ENCODE results near the gene ETHE1. TPM values are rescaled to one million over a fixed set of nuclear protein-coding genes. Genes with fewer than 3 reads are reported as not detected.

ETHE1 gene
- total RNA-seq, 2 donors from 2014 or later, result 71.1 to 74.0 TPM

DNA sequence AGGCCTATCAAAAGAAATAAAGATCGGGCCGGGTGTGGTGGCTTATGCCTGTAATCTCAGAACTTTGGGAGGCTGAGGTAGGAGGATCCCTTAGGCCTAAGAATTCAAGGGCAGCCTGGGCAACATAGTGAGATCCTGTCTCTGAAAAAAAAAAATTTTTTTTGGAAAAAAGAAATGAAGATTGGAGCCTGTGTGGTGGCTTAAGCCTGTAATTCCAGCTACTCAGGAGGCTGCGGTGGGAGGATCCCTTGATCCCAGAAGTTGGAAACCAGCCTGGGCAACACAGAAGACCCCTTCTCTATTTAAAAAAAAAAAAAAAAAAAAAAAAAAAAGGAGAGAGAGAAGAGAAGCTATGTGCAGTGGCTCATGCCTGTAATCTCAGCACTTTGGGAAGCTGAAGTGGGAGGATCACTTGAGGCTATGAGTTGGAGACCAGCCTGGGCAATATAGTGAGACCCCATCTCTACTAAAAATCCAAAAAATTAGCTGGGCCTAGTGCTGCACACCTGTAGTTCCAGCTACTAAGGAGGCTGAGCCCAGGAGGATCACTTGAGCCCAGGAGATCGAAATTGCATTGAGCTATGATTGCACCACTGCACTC lies 46.9 kb downstream of the ETHE1 start:
- Mint-ChIP-seq H3K9me3 (peaks cover 3% of the 10 kb centered on the region), H3K36me3 (ENCODE audit: low read depth) (peaks cover 18% of the 10 kb centered on the region), H3K27me3 (no peaks in the 10 kb centered on the region), H3K27ac (no peak overlapping the region), H3K4me3 (no peak overlapping the region), H3K4me1 (peaks cover 6% of the 10 kb centered on the region)
- ATAC-seq (replicated peaks), result no peak

DNA sequence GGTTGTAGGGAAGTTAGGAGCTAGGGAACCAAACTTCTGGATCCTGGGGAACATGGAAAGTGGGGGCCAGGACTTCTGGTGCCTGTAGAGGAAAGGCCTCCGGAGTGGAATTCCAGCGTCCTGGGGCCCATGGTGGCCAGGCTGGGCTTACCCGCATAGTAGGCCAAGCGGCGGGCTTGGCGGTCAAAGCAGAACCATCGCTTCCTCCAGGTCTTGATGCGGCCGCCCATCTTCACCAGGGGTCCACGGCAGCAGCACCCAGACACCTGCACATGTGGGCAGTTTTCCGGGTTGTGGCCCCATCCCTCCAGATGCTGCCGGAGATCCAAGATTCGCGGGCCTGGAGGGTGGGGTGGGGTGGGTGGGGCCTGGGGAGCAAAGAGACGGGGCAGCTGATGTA lies 47.8 kb downstream of the ETHE1 start:
- H3K36me3 Mint-ChIP-seq (ENCODE audit: low read depth), result peaks cover 18% of the 10 kb centered on the region
- no peak for ATAC-seq (replicated peaks)
- no peak overlapping the region for H3K27ac Mint-ChIP-seq
- no peaks in the 10 kb centered on the region for H3K27me3 Mint-ChIP-seq
- peaks cover 3% of the 10 kb centered on the region for H3K9me3 Mint-ChIP-seq
- H3K4me3 Mint-ChIP-seq, result no peak overlapping the region
- peaks cover 6% of the 10 kb centered on the region for H3K4me1 Mint-ChIP-seq

DNA sequence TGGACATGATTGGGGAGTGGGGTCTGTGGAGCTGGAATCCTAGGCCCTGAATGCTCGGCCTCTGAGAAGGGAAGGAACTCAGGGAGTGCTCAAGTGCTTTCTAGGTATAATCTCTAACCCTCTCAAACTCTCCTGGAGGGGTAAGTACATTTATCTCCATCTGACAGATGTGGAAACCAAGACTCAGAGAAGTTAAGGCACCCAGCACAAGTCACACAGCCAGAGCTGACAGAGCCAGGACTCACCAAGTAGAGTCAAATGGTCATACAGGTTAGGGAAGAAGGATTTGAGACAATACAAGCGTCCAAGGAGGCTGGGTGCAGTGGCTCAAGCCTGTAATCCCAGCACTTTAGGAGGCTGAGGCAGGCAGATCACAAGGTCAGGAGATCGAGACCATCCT lies 48.7 kb downstream of the ETHE1 start:
- Mint-ChIP-seq H3K27me3 (no peaks in the 10 kb centered on the region), H3K27ac (no peak overlapping the region), H3K36me3 (ENCODE audit: low read depth) (peaks cover 18% of the 10 kb centered on the region), H3K4me1 (peaks cover 6% of the 10 kb centered on the region), H3K9me3 (peaks cover 3% of the 10 kb centered on the region), H3K4me3 (no peak overlapping the region)
- ATAC-seq (replicated peaks), result no peak

- H3K4me1 Mint-ChIP-seq, result peaks cover 6% of the 10 kb centered on the region
- ATAC-seq (replicated peaks), result no peak
Measured at GRCh38 chr19:43476606-43477005, 50.4 kb downstream of the ETHE1 start.

DNA sequence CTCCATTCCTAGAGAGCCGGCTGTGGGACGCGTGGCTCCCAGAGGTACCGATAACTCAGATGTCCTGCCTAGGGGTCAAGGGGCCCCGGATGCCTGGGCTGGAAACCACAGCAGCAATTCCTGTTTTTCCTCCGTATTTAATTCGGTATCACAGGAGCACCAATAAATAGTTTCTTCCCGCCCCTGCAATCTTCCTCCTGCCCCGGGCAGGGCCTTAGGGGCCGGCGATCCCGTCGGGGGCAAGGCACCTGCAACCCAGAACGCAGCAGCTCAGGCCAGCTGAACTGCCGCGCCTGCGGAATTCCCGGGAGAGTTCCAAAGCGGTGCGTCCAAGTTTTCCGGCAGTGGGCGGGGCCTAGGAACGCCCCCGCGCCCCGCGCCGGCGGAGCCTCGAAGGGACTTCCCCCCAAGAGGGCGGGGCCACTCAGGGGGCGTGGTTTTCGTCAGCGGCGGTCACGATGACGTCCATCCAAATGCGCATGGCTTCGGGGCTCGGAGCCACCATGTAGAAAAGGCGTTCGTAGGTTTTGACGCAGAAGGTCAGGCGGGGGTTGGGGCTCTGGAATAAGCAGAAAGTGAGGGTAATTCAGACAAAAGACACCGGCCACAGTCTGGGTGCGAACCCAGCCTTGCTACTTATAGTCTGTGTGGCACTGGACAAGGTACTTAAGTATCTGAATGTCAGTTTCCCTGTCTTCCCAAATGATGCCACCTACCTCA lies 51.9 kb downstream of the ETHE1 start:
- Mint-ChIP-seq H3K9me3 (peaks cover 3% of the 10 kb centered on the region), H3K4me3 (peak overlapping the region; percentile 80), H3K27ac (peak overlapping the region; percentile 85), H3K27me3 (no peaks in the 10 kb centered on the region), H3K4me1 (peaks cover 7% of the 10 kb centered on the region), H3K36me3 (ENCODE audit: low read depth) (peaks cover 18% of the 10 kb centered on the region)
- ATAC-seq (replicated peaks), result peak; percentile 94

More at GRCh38 chr19:43476606-43477005, 50.4 kb downstream of the ETHE1 start:
- no peaks in the 10 kb centered on the region for H3K27me3 Mint-ChIP-seq
- H3K27ac Mint-ChIP-seq, result no peak overlapping the region
- peaks cover 18% of the 10 kb centered on the region for H3K36me3 Mint-ChIP-seq (ENCODE audit: low read depth)
- H3K9me3 Mint-ChIP-seq, result peaks cover 3% of the 10 kb centered on the region
- no peak overlapping the region for H3K4me3 Mint-ChIP-seq

DNA sequence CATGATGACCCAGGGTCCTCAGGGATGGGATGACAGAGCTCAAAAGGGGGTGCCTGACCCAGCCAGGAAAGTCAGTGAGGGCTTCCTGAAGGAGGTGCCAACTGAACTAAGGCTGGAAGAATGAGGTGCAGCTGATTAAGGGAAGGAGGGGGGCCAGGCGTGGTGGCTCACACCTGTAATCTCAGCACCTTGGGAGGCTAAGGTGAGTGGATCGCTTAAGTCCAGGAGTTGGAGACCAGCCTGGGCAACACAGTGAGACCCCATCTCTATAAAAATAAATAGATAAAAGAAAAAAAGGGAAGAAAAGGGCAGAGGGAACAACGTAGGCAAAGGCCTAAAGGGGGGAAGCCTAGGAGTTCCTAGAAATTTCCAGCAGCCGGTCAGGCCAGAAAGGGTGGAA lies 52.5 kb downstream of the ETHE1 start:
- Mint-ChIP-seq H3K36me3 (ENCODE audit: low read depth) (peaks cover 18% of the 10 kb centered on the region), H3K27ac (peak overlapping the region; percentile 62), H3K4me3 (peak overlapping the region; percentile 80), H3K9me3 (peaks cover 3% of the 10 kb centered on the region), H3K4me1 (peaks cover 10% of the 10 kb centered on the region), H3K27me3 (no peaks in the 10 kb centered on the region)
- ATAC-seq (replicated peaks), result no peak

GRCh38 chr19:43471091-43471490 lies 55.9 kb downstream of the ETHE1 start:
- Mint-ChIP-seq H3K36me3 (ENCODE audit: low read depth) (peaks cover 7% of the 10 kb centered on the region), H3K27ac (no peak overlapping the region), H3K27me3 (no peaks in the 10 kb centered on the region), H3K4me1 (peaks cover 31% of the 10 kb centered on the region), H3K4me3 (no peak overlapping the region), H3K9me3 (peaks cover 3% of the 10 kb centered on the region)
- no peak for ATAC-seq (replicated peaks)

- Mint-ChIP-seq H3K4me3 (no peak overlapping the region), H3K27me3 (no peaks in the 10 kb centered on the region), H3K4me1 (peaks cover 27% of the 10 kb centered on the region), H3K36me3 (ENCODE audit: low read depth) (peaks cover 3% of the 10 kb centered on the region), H3K27ac (no peak overlapping the region), H3K9me3 (no peaks in the 10 kb centered on the region)
- ATAC-seq (replicated peaks), result peak; percentile 40
Measured at GRCh38 chr19:43470288-43470687, 56.7 kb downstream of the ETHE1 start.

- no peaks in the 10 kb centered on the region for H3K36me3 Mint-ChIP-seq (ENCODE audit: low read depth)
Measured at GRCh38 chr19:43469160-43469480, 57.9 kb downstream of the ETHE1 start.

GRCh38 chr19:43468354-43469159 lies 58.4 kb downstream of the ETHE1 start:
- peak overlapping the region; percentile 11 for H3K4me3 Mint-ChIP-seq
- H3K27ac Mint-ChIP-seq, result peak overlapping the region; percentile 66
- ATAC-seq (replicated peaks), result no peak
- H3K27me3 Mint-ChIP-seq, result no peaks in the 10 kb centered on the region
- no peaks in the 10 kb centered on the region for H3K36me3 Mint-ChIP-seq (ENCODE audit: low read depth)
- H3K9me3 Mint-ChIP-seq, result no peaks in the 10 kb centered on the region
- H3K4me1 Mint-ChIP-seq, result peaks cover 26% of the 10 kb centered on the region

More at GRCh38 chr19:43469160-43469480, 57.9 kb downstream of the ETHE1 start:
- Mint-ChIP-seq H3K4me1 (peaks cover 26% of the 10 kb centered on the region), H3K27me3 (no peaks in the 10 kb centered on the region), H3K4me3 (no peak overlapping the region), H3K27ac (peak overlapping the region; percentile 55), H3K9me3 (no peaks in the 10 kb centered on the region)
- no peak for ATAC-seq (replicated peaks)

DNA sequence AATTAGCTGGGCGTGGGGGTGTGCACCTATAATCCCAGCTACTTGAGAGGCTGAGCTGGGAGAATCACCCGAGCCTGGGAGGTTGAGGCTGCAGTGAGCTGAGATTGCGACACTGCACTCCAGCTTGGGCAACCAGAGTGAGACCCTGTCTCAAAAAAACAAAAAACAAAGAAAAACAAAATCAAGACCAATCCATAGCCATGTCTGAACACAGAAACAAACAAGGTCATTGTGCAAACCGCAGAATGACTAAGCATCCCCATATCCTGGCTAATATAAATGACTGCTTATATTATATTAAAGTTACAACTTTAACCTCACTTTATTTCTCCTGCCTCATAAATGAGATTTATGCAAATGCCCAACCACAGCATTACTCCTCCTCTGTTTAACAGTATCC lies 59.3 kb downstream of the ETHE1 start:
- Mint-ChIP-seq H3K27ac (peak overlapping the region; percentile 66), H3K4me1 (peaks cover 26% of the 10 kb centered on the region), H3K27me3 (no peaks in the 10 kb centered on the region), H3K36me3 (ENCODE audit: low read depth) (no peaks in the 10 kb centered on the region), H3K9me3 (no peaks in the 10 kb centered on the region), H3K4me3 (peak overlapping the region; percentile 11)
- no peak for ATAC-seq (replicated peaks)

DNA sequence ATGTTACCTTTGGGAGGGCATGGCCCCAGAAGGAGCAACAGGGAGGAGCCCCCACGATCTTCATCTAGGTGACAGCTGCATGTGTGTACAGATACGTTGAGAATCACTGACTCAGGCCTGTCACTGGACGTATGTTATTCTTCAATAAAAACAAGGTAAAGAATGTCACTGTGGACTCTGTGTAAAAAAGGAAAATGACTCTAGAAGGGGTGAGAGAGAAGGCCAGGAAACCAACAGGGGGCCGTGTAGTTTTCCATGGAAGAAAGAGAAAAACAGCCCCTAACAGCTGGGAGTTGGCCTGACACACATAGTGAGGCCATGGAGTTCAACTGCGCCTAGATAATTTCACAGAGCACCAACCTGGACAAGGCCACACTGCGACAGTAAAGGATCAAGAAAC lies 59.7 kb downstream of the ETHE1 start:
- no peak for ATAC-seq (replicated peaks)
- H3K36me3 Mint-ChIP-seq (ENCODE audit: low read depth), result no peaks in the 10 kb centered on the region
- H3K4me1 Mint-ChIP-seq, result peaks cover 27% of the 10 kb centered on the region
- H3K27me3 Mint-ChIP-seq, result no peaks in the 10 kb centered on the region
- H3K4me3 Mint-ChIP-seq, result no peak overlapping the region
- H3K9me3 Mint-ChIP-seq, result no peaks in the 10 kb centered on the region
- peak overlapping the region; percentile 66 for H3K27ac Mint-ChIP-seq

DNA sequence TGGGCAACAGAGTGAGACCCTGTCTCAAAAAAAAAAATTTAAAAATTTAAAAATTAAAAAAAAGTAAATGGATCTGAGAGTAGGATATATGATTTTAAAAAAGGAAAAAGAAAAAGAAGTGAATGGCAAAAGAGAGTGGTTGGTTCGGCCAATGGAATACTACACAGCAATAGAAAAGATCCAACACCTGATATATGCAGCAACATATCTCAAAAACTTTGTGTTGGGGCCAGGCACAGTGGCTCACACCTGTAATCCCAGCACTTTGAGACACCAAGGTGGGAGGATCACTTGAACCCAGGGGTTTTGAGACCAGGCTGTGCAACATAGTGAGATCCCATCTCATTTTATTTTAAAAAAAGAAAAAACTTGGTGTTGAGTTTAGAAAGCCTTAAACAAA lies 60.2 kb downstream of the ETHE1 start:
- Mint-ChIP-seq H3K36me3 (ENCODE audit: low read depth) (no peaks in the 10 kb centered on the region), H3K27ac (peak overlapping the region; percentile 66), H3K4me1 (peaks cover 32% of the 10 kb centered on the region), H3K9me3 (no peaks in the 10 kb centered on the region), H3K4me3 (no peak overlapping the region), H3K27me3 (no peaks in the 10 kb centered on the region)
- ATAC-seq (replicated peaks), result no peak

DNA sequence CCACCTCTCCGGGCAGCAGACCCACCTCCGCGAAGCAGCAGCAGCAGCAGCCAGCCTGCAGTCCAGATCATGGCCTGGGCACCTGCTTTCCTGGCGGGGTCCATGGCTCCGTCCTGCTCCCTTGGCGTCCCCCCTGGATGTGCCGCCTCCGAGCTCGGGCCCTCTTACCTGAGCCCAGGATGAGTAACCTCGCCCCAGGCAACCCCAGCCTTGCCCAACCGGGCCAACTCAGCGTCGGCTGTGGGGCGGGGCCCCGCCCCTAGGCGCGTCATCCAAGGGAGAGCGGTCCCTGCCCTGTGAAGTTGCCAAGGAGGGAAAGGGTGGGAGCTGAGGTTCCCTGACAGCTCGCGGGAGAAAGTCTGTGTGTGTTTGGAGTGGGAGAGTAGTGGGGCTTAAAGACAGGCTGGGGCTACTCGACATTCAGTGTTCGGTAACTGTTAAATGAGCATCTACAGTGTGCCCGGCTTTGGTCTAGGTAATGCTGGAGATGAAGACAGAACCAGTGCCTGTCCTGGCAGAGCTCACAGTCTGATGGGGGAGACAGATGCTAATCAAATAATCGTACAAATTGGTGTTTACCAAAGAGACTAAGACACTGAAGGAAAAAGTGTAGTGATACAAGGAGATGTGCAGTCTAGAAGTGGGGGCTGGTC lies 61.4 kb downstream of the ETHE1 start, which contains the start of gene LYPD3:
Gene LYPD3 (minus strand): TSS at position 141 of the 653 bp plus-strand sequence. CDS start 37 bp downstream, at position 104.
- peak within 1 kb of the TSS; percentile 82 for H3K4me3 Mint-ChIP-seq
- ATAC-seq (replicated peaks), result no peak
- peak within 1 kb of the TSS; percentile 64 for H3K27ac Mint-ChIP-seq
- H3K4me1 Mint-ChIP-seq, result peaks cover 38% of the 10 kb centered on the region
- H3K27me3 Mint-ChIP-seq, result no peaks in the 10 kb centered on the region
- H3K36me3 Mint-ChIP-seq (ENCODE audit: low read depth), result no peaks in the 10 kb centered on the region
- no peaks in the 10 kb centered on the region for H3K9me3 Mint-ChIP-seq

Measured in activated T-helper 17 cell treated with anti-CD3 and anti-CD28 coated beads, Interleukin-2, amount 50 U/mL, for 72 hours (primary cell).